Ovary (tissue), 3 donors: ENCODE results near the gene OBI1.

Experiments used
- CTCF ChIP-seq, 3 donors: fragments of 450-650 bp in 2 of 3; fragments of 200-600 bp in 1 of 3; IDR thresholded peaks; one replicate each; pipeline versions ENCODE4 v1.5.1 to v1.8.0; 2016 to 2022; ENCODE audit warnings: antibody characterized with exemption in 3 of 3, mild to moderate bottlenecking in 1 of 3
- POLR2A ChIP-seq: fragments of 450-650 bp; IDR thresholded peaks from one replicate; pipeline ENCODE4 v1.6.1; 2017; ENCODE audit warnings: antibody characterized with exemption, mild to moderate bottlenecking, moderate library complexity
- donor health status: DM: no; HTN: no; CAD: no.

- no peak for TF ChIP-seq CTCF (IDR thresholded peaks at IDR 0.05)
- TF ChIP-seq POLR2A: no peak
Measured at GRCh38 chr13:78659732-78660494, 958 bp upstream of the OBI1 start.
